ENCODE results near the gene DSCAM.

The DSCAM gene

GRCh38 chr21:40020651-40021050 is 826.3 kb downstream of the DSCAM start:
- DNase-seq = no peak

GRCh38 chr21:40018871-40019475 is 828.0 kb downstream of the DSCAM start:
- DNase-seq = no peak

GRCh38 chr21:40016667-40017066 is 830.3 kb downstream of the DSCAM start:
- no peak for DNase-seq

- DNase-seq = no peak
Observed at GRCh38 chr21:40016234-40016633, 830.7 kb downstream of the DSCAM start.

GRCh38 chr21:40015818-40016217 is 831.1 kb downstream of the DSCAM start:
- DNase-seq = no peak

- DNase-seq = no peak
Observed at GRCh38 chr21:40014394-40014793, 832.6 kb downstream of the DSCAM start.

GRCh38 chr21:40013001-40013735 is 833.8 kb downstream of the DSCAM start:
- DNase-seq = no peak

GRCh38 chr21:40011371-40011770 is 835.6 kb downstream of the DSCAM start:
- DNase-seq = no peak

- no peak for DNase-seq
Observed at GRCh38 chr21:40002978-40003377, 844.0 kb downstream of the DSCAM start.

- DNase-seq = no peak
Observed at GRCh38 chr21:39984286-39984991, 862.5 kb downstream of the DSCAM start.

- DNase-seq = no peak
Observed at GRCh38 chr21:39980241-39980820, 866.6 kb downstream of the DSCAM start.

- no peak for DNase-seq
Observed at GRCh38 chr21:39979321-39979720, 867.6 kb downstream of the DSCAM start.

- no peak for DNase-seq
Observed at GRCh38 chr21:39976800-39977199, 870.2 kb downstream of the DSCAM start.

GRCh38 chr21:39972976-39973770 is 873.8 kb downstream of the DSCAM start:
- no peak for DNase-seq

GRCh38 chr21:39972471-39972870 is 874.5 kb downstream of the DSCAM start:
- DNase-seq = no peak

- DNase-seq = no peak
Observed at GRCh38 chr21:39971956-39972355, 875.0 kb downstream of the DSCAM start.

- no peak for DNase-seq
Observed at GRCh38 chr21:39969691-39970364, 877.1 kb downstream of the DSCAM start.

GRCh38 chr21:39968010-39968409 is 878.9 kb downstream of the DSCAM start:
- DNase-seq = no peak

GRCh38 chr21:39966786-39967185 is 880.2 kb downstream of the DSCAM start:
- no peak for DNase-seq

GRCh38 chr21:39965026-39965425 is 881.9 kb downstream of the DSCAM start:
- DNase-seq = no peak

GRCh38 chr21:39961251-39961650 is 885.7 kb downstream of the DSCAM start:
- no peak for DNase-seq

All from NK-92 treated with Interleukin-12 subunit alpha and Interleukin-12 subunit beta, amount 100 ng/mL, for 24 hours (cell line).